Raji (cell line): ENCODE results near the gene WWOX.

Experiments
- POLR2A ChIP-seq: IDR thresholded peaks from 2 replicates; pipeline ENCODE4 v1.6.1; 2011; ENCODE audit warnings: low read depth, low read length, control low read depth; ENCODE audit not compliant: insufficient read depth

WWOX gene

GRCh38 chr16:78844682-78845081 is 745.2 kb downstream of the WWOX start:
- no peak for TF ChIP-seq POLR2A

- no peak for TF ChIP-seq POLR2A
Measured at GRCh38 chr16:78851266-78851665, 751.8 kb downstream of the WWOX start.

- TF ChIP-seq POLR2A, result no peak
Measured at GRCh38 chr16:78852081-78852635, 752.7 kb downstream of the WWOX start.

- TF ChIP-seq POLR2A, result no peak
Measured at GRCh38 chr16:78862022-78862421, 762.6 kb downstream of the WWOX start.

GRCh38 chr16:78866521-78866920 is 767.1 kb downstream of the WWOX start:
- no peak for TF ChIP-seq POLR2A

GRCh38 chr16:78869492-78869891 is 770.0 kb downstream of the WWOX start:
- no peak for TF ChIP-seq POLR2A

GRCh38 chr16:78871241-78871640 is 771.8 kb downstream of the WWOX start:
- TF ChIP-seq POLR2A, result no peak

GRCh38 chr16:78876671-78877070 is 777.2 kb downstream of the WWOX start:
- TF ChIP-seq POLR2A, result no peak

- no peak for TF ChIP-seq POLR2A
Measured at GRCh38 chr16:78877114-78877655, 777.7 kb downstream of the WWOX start.

- no peak for TF ChIP-seq POLR2A
Measured at GRCh38 chr16:78878570-78878969, 779.1 kb downstream of the WWOX start.

GRCh38 chr16:78879011-78879410 is 779.6 kb downstream of the WWOX start:
- no peak for TF ChIP-seq POLR2A

GRCh38 chr16:78882150-78882549 is 782.7 kb downstream of the WWOX start:
- TF ChIP-seq POLR2A, result no peak

GRCh38 chr16:78882751-78883150 is 783.3 kb downstream of the WWOX start:
- TF ChIP-seq POLR2A, result no peak

GRCh38 chr16:78884204-78884603 is 784.8 kb downstream of the WWOX start:
- TF ChIP-seq POLR2A, result no peak

GRCh38 chr16:78889346-78889745 is 789.9 kb downstream of the WWOX start:
- no peak for TF ChIP-seq POLR2A

GRCh38 chr16:78890373-78890895 is 791.0 kb downstream of the WWOX start:
- no peak for TF ChIP-seq POLR2A
